SK-N-SH (cell line): ENCODE data around the gene CD93.

Experiments used
- EP300 ChIP-seq, 2 experiments: IDR thresholded peaks; 2 replicates each; pipeline versions ENCODE4 v1.4.0 to v1.6.1; 2012; ENCODE audit warnings: borderline replicate concordance in 1 of 2, low read depth in 1 of 2, low read length in 1 of 2
- FOSL2 ChIP-seq: IDR thresholded peaks from 2 replicates; pipeline ENCODE4 v1.4.0; 2012; ENCODE audit warnings: low read depth, mild to moderate bottlenecking, moderate library complexity, borderline replicate concordance
- FOXJ3 ChIP-seq: sonication (generic); formaldehyde crosslinking; IDR thresholded peaks from 2 replicates; pipeline ENCODE4 v1.5.1; 2020; ENCODE audit warnings: mild to moderate bottlenecking, missing genetic modification reagents
- FOXM1 ChIP-seq: IDR thresholded peaks from 2 replicates; pipeline ENCODE4 v1.4.0; 2012; ENCODE audit warnings: low read depth, mild to moderate bottlenecking
- GABPA ChIP-seq: IDR thresholded peaks from 2 replicates; pipeline ENCODE4 v1.4.0; 2012; ENCODE audit warnings: low read depth, mild to moderate bottlenecking
- MXI1 ChIP-seq: IDR thresholded peaks from 2 replicates; pipeline ENCODE4 v1.6.1; 2012; ENCODE audit warnings: mild to moderate bottlenecking, low read depth, low read length, improper control_type of control experiment
- NRF1 ChIP-seq: IDR thresholded peaks from 2 replicates; pipeline ENCODE4 v1.6.1; 2012; ENCODE audit warnings: low read depth, mild to moderate bottlenecking, low read length
- RFX5 ChIP-seq: IDR thresholded peaks from 2 replicates; pipeline ENCODE4 v1.6.1; 2012; ENCODE audit warnings: mild to moderate bottlenecking, improper control_type of control experiment, low read length
- SIN3A ChIP-seq: IDR thresholded peaks from 2 replicates; pipeline ENCODE4 v1.6.1; 2012; ENCODE audit warnings: low read depth, mild to moderate bottlenecking, low read length, moderate library complexity, borderline replicate concordance
- SMC3 ChIP-seq: IDR thresholded peaks from 2 replicates; pipeline ENCODE4 v1.6.1; 2012; ENCODE audit warnings: low read depth, low read length, improper control_type of control experiment
- TF ChIP-seq, protein P1 (sequence below): fragments of 200-600 bp; sonication (generic); IDR thresholded peaks from 2 replicates; pipeline ENCODE4 v1.6.1; 2017; ENCODE audit warnings: antibody characterized with exemption, mild to moderate bottlenecking, moderate library complexity
- TF ChIP-seq, protein P2 (sequence below): IDR thresholded peaks from 2 replicates; pipeline ENCODE4 v1.6.1; 2012; ENCODE audit warnings: mild to moderate bottlenecking, low read depth, low read length, moderate library complexity
- TF ChIP-seq, protein P3 (sequence below): IDR thresholded peaks from 2 replicates; pipeline ENCODE4 v1.4.0; 2012; ENCODE audit warnings: low read depth, borderline replicate concordance

DNA sequence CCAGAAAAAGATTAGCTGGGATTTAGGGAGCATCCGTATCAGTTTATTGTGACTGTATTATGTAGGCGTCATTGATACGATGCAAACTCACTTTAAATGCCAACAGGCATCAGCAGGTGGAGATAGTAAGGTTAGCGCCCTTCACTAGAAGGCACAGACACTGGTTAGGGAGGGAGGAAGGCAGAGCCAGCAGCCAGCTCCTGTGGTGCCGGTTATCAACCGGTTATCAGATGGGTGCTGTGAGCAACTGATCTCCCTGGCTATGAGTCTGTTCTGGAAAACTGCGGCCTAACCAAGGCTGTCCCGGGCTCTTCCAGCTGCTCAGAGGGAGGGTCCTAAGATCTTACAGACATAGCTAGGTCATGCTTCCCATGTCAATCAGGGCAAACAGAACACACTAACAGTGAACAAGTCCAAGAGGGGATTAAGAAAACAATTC lies 47.5 kb upstream of the CD93 start:
- TF ChIP-seq, protein P1, sequence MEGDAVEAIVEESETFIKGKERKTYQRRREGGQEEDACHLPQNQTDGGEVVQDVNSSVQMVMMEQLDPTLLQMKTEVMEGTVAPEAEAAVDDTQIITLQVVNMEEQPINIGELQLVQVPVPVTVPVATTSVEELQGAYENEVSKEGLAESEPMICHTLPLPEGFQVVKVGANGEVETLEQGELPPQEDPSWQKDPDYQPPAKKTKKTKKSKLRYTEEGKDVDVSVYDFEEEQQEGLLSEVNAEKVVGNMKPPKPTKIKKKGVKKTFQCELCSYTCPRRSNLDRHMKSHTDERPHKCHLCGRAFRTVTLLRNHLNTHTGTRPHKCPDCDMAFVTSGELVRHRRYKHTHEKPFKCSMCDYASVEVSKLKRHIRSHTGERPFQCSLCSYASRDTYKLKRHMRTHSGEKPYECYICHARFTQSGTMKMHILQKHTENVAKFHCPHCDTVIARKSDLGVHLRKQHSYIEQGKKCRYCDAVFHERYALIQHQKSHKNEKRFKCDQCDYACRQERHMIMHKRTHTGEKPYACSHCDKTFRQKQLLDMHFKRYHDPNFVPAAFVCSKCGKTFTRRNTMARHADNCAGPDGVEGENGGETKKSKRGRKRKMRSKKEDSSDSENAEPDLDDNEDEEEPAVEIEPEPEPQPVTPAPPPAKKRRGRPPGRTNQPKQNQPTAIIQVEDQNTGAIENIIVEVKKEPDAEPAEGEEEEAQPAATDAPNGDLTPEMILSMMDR, result no peak
- TF ChIP-seq NRF1 (no peak), EP300 (IDR thresholded peaks at IDR 0.05; ENCODE audit: borderline replicate concordance in 1 of 2, low read depth in 1 of 2, low read length in 1 of 2) (no peak), SMC3 (no peak), GABPA (no peak), FOXM1 (no peak), RFX5 (no peak), FOSL2 (no peak), MXI1 (no peak), FOXJ3 (CRISPR knock-in tag) (no peak), SIN3A (no peak)
- TF ChIP-seq, protein P2, sequence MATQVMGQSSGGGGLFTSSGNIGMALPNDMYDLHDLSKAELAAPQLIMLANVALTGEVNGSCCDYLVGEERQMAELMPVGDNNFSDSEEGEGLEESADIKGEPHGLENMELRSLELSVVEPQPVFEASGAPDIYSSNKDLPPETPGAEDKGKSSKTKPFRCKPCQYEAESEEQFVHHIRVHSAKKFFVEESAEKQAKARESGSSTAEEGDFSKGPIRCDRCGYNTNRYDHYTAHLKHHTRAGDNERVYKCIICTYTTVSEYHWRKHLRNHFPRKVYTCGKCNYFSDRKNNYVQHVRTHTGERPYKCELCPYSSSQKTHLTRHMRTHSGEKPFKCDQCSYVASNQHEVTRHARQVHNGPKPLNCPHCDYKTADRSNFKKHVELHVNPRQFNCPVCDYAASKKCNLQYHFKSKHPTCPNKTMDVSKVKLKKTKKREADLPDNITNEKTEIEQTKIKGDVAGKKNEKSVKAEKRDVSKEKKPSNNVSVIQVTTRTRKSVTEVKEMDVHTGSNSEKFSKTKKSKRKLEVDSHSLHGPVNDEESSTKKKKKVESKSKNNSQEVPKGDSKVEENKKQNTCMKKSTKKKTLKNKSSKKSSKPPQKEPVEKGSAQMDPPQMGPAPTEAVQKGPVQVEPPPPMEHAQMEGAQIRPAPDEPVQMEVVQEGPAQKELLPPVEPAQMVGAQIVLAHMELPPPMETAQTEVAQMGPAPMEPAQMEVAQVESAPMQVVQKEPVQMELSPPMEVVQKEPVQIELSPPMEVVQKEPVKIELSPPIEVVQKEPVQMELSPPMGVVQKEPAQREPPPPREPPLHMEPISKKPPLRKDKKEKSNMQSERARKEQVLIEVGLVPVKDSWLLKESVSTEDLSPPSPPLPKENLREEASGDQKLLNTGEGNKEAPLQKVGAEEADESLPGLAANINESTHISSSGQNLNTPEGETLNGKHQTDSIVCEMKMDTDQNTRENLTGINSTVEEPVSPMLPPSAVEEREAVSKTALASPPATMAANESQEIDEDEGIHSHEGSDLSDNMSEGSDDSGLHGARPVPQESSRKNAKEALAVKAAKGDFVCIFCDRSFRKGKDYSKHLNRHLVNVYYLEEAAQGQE, result no peak
- TF ChIP-seq, protein P3, sequence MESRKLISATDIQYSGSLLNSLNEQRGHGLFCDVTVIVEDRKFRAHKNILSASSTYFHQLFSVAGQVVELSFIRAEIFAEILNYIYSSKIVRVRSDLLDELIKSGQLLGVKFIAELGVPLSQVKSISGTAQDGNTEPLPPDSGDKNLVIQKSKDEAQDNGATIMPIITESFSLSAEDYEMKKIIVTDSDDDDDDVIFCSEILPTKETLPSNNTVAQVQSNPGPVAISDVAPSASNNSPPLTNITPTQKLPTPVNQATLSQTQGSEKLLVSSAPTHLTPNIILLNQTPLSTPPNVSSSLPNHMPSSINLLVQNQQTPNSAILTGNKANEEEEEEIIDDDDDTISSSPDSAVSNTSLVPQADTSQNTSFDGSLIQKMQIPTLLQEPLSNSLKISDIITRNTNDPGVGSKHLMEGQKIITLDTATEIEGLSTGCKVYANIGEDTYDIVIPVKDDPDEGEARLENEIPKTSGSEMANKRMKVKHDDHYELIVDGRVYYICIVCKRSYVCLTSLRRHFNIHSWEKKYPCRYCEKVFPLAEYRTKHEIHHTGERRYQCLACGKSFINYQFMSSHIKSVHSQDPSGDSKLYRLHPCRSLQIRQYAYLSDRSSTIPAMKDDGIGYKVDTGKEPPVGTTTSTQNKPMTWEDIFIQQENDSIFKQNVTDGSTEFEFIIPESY, result no peak
